Measurements from ENCODE around the gene TNNC2. TPM values are rescaled to one million over a fixed set of nuclear protein-coding genes. Genes with fewer than 3 reads are reported as not detected.
A peak's percentile ranks its signal among the peaks of the same experiment; 100 is the strongest.

Gene TNNC2
- total and polyA plus RNA-seq, 2 of the 13 experiments (the other 11 are each of a cell fraction or from before 2014, with no cell fraction given) = 1.8 to 4.7 TPM

GRCh38 chr20:45812157-45813005 lies 14.7 kb downstream of the TNNC2 start, which contains the start of gene UBE2C (continued):
- TF ChIP-seq, protein P1, sequence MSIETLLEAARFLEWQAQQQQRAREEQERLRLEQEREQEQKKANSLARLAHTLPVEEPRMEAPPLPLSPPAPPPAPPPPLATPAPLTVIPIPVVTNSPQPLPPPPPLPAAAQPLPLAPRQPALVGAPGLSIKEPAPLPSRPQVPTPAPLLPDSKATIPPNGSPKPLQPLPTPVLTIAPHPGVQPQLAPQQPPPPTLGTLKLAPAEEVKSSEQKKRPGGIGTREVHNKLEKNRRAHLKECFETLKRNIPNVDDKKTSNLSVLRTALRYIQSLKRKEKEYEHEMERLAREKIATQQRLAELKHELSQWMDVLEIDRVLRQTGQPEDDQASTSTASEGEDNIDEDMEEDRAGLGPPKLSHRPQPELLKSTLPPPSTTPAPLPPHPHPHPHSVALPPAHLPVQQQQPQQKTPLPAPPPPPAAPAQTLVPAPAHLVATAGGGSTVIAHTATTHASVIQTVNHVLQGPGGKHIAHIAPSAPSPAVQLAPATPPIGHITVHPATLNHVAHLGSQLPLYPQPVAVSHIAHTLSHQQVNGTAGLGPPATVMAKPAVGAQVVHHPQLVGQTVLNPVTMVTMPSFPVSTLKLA (IDR thresholded peaks at IDR 0.05) = peak; percentile 38
- no peak for TF ChIP-seq FOXO1 (CRISPR knock-in tag; IDR thresholded peaks at IDR 0.05)
- 0 out of 2 replicates have a peak, but pooled peaks have one; percentile 68 for TF ChIP-seq TGIF2 (CRISPR knock-in tag; IDR thresholded peaks at IDR 0.05)
- 0 out of 2 replicates have a peak, but pooled peaks have one; percentile 19 for TF ChIP-seq ZNF614 (CRISPR knock-in tag; IDR thresholded peaks at IDR 0.05; ENCODE audit: borderline replicate concordance)
- no peak for TF ChIP-seq GATA4 (IDR thresholded peaks at IDR 0.05; ENCODE audit: borderline replicate concordance, low read depth)
- TF ChIP-seq, protein P2, sequence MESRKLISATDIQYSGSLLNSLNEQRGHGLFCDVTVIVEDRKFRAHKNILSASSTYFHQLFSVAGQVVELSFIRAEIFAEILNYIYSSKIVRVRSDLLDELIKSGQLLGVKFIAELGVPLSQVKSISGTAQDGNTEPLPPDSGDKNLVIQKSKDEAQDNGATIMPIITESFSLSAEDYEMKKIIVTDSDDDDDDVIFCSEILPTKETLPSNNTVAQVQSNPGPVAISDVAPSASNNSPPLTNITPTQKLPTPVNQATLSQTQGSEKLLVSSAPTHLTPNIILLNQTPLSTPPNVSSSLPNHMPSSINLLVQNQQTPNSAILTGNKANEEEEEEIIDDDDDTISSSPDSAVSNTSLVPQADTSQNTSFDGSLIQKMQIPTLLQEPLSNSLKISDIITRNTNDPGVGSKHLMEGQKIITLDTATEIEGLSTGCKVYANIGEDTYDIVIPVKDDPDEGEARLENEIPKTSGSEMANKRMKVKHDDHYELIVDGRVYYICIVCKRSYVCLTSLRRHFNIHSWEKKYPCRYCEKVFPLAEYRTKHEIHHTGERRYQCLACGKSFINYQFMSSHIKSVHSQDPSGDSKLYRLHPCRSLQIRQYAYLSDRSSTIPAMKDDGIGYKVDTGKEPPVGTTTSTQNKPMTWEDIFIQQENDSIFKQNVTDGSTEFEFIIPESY (CRISPR knock-in tag; IDR thresholded peaks at IDR 0.05) = peak; percentile 84
- TF ChIP-seq DMAP1 (CRISPR knock-in tag; IDR thresholded peaks at IDR 0.05) = peak; percentile 82
- TF ChIP-seq IKZF1 (IDR thresholded peaks at IDR 0.05) = no peak
- peak; percentile 92 for TF ChIP-seq ZNF766 (CRISPR knock-in tag; IDR thresholded peaks at IDR 0.05; ENCODE audit: borderline replicate concordance)
- TF ChIP-seq MXI1 (IDR thresholded peaks at IDR 0.05; ENCODE audit: borderline replicate concordance, low read depth, low read length) = peak; percentile 90; the same call in 2 of the 3 replicates
- TF ChIP-seq GABPB1 (CRISPR knock-in tag; IDR thresholded peaks at IDR 0.05) = peak; percentile 63
- TF ChIP-seq, protein P3, sequence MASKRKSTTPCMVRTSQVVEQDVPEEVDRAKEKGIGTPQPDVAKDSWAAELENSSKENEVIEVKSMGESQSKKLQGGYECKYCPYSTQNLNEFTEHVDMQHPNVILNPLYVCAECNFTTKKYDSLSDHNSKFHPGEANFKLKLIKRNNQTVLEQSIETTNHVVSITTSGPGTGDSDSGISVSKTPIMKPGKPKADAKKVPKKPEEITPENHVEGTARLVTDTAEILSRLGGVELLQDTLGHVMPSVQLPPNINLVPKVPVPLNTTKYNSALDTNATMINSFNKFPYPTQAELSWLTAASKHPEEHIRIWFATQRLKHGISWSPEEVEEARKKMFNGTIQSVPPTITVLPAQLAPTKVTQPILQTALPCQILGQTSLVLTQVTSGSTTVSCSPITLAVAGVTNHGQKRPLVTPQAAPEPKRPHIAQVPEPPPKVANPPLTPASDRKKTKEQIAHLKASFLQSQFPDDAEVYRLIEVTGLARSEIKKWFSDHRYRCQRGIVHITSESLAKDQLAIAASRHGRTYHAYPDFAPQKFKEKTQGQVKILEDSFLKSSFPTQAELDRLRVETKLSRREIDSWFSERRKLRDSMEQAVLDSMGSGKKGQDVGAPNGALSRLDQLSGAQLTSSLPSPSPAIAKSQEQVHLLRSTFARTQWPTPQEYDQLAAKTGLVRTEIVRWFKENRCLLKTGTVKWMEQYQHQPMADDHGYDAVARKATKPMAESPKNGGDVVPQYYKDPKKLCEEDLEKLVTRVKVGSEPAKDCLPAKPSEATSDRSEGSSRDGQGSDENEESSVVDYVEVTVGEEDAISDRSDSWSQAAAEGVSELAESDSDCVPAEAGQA (IDR thresholded peaks at IDR 0.05; ENCODE audit: low read depth) = no peak
- TF ChIP-seq, protein P3 (CRISPR knock-in tag; IDR thresholded peaks at IDR 0.05; ENCODE audit: borderline replicate concordance) = no peak
- no peak for TF ChIP-seq ZNF773 (CRISPR knock-in tag; IDR thresholded peaks at IDR 0.05; ENCODE audit: borderline replicate concordance)
- no peak for TF ChIP-seq ZNF557 (CRISPR knock-in tag; IDR thresholded peaks at IDR 0.05)
- no peak for TF ChIP-seq ZNF205 (CRISPR knock-in tag; IDR thresholded peaks at IDR 0.05)
- 0 out of 2 replicates have a peak, but pooled peaks have one; percentile 22 for TF ChIP-seq CBFB (CRISPR knock-in tag; IDR thresholded peaks at IDR 0.05)
- no peak for TF ChIP-seq ZNF616 (CRISPR knock-in tag; IDR thresholded peaks at IDR 0.05; ENCODE audit: low read depth)
